GM23338 (cell line): ENCODE data around the gene RAB3B. TPM values are rescaled to one million over a fixed set of nuclear protein-coding genes. Genes with fewer than 3 reads are reported as not detected.
A peak's percentile ranks its signal among the peaks of the same experiment; 100 is the strongest.
"Not testable (repeated sequence)": the region's sequence is repeated elsewhere in the genome, so short reads cannot be mapped to it uniquely, and the experiment has no call there.

Experiments used
- ATAC-seq: fragments of 200-7000 bp; cut with Tn5 transposase; 3 replicates; pipeline ENCODE4 v1.9.1; 2020
- DNase-seq: peaks from one replicate; pipeline ENCODE4 v3.0.0-alpha.2; 2015; ENCODE audit warnings: low spot score
- H2AFZ ChIP-seq: fragments of 200-600 bp; sonication (generic); 2 replicates; pipeline ENCODE4 v1.8.0; 2016; ENCODE audit warnings: antibody characterized with exemption, mild to moderate bottlenecking, moderate library complexity
- H3F3A ChIP-seq: fragments of 200-600 bp; sonication (generic); replicated peaks from 2 replicates; pipeline ENCODE4 v1.8.0; 2017; ENCODE audit warnings: antibody characterized with exemption, mixed run types, low read depth
- H3K27ac ChIP-seq: fragments of 200-600 bp; sonication (generic); 2 replicates; pipeline ENCODE4 v1.6.1; 2016; ENCODE audit warnings: low read depth
- H3K27me3 ChIP-seq: fragments of 200-600 bp; sonication (generic); 2 replicates; pipeline ENCODE4 v1.8.0; 2016; ENCODE audit warnings: mild to moderate bottlenecking, mixed run types, moderate library complexity; ENCODE audit not compliant: insufficient read depth
- H3K36me3 ChIP-seq: fragments of 200-600 bp; sonication (generic); 2 replicates; pipeline ENCODE4 v1.8.0; 2016; ENCODE audit warnings: mild to moderate bottlenecking; ENCODE audit not compliant: insufficient read depth
- H3K4me1 ChIP-seq: fragments of 200-600 bp; sonication (generic); 2 replicates; pipeline ENCODE4 v1.8.0; 2016; ENCODE audit warnings: mild to moderate bottlenecking, moderate library complexity; ENCODE audit not compliant: insufficient read depth
- H3K4me2 ChIP-seq: fragments of 200-600 bp; sonication (generic); 2 replicates; pipeline ENCODE4 v1.7.1; 2017; ENCODE audit warnings: mixed run types
- H3K4me3 ChIP-seq: fragments of 200-600 bp; sonication (generic); 2 replicates; pipeline ENCODE4 v1.6.1; 2016; ENCODE audit warnings: mixed run types
- H3K79me2 ChIP-seq: fragments of 200-600 bp; sonication (generic); replicated peaks from 2 replicates; pipeline ENCODE4 v1.8.0; 2017; ENCODE audit warnings: mild to moderate bottlenecking; ENCODE audit not compliant: insufficient read depth
- H3K9me2 ChIP-seq: fragments of 200-600 bp; sonication (generic); 2 replicates; pipeline ENCODE4 v1.8.0; 2017; ENCODE audit not compliant: insufficient read depth
- H4K20me1 ChIP-seq: fragments of 200-600 bp; sonication (generic); replicated peaks from 2 replicates; pipeline ENCODE4 v1.8.0; 2017; ENCODE audit warnings: mild to moderate bottlenecking; ENCODE audit not compliant: insufficient read depth
- H3K27ac Mint-ChIP-seq: 2 replicates; pipeline ENCODE4 v1.8.0; 2020; ENCODE audit warnings: inconsistent platforms, mild to moderate bottlenecking, moderate library complexity, mixed read lengths
- H3K27me3 Mint-ChIP-seq: 3 replicates; pipeline ENCODE4 v1.8.0; 2022; ENCODE audit warnings: low read depth, mild to moderate bottlenecking, moderate library complexity, mixed read lengths, inconsistent platforms; ENCODE audit not compliant: insufficient read depth, poor library complexity
- H3K36me3 Mint-ChIP-seq: 3 replicates; pipeline ENCODE4 v1.8.0; 2021; ENCODE audit warnings: low read depth, mild to moderate bottlenecking, inconsistent platforms, moderate library complexity, mixed read lengths
- H3K4me1 Mint-ChIP-seq: 3 replicates; pipeline ENCODE4 v1.8.0; 2020; ENCODE audit warnings: mild to moderate bottlenecking, inconsistent platforms, mixed read lengths
- H3K4me3 Mint-ChIP-seq: 3 replicates; pipeline ENCODE4 v1.8.0; 2021; ENCODE audit warnings: moderate library complexity, mild to moderate bottlenecking, inconsistent platforms, mixed read lengths
- H3K9me3 Mint-ChIP-seq: 3 replicates; pipeline ENCODE4 v1.8.0; 2020; ENCODE audit warnings: moderate library complexity, mild to moderate bottlenecking, inconsistent platforms, mixed read lengths
- CREB1 ChIP-seq: fragments of 250-450 bp; sonication (Bioruptor Pico); IDR thresholded peaks from 2 replicates; pipeline ENCODE4 v1.5.0; 2020; ENCODE audit warnings: low read depth, mild to moderate bottlenecking, moderate library complexity
- EZH2 ChIP-seq: fragments of 200-600 bp; sonication (generic); IDR thresholded peaks from one replicate; pipeline ENCODE4 v1.8.0; 2017; ENCODE audit warnings: antibody characterized with exemption, mild to moderate bottlenecking, low read depth; ENCODE audit not compliant: unreplicated experiment
- EZH2phosphoT487 ChIP-seq: fragments of 200-600 bp; sonication (generic); IDR thresholded peaks from one replicate; pipeline ENCODE4 v1.8.1; 2018; ENCODE audit warnings: antibody characterized with exemption; ENCODE audit not compliant: unreplicated experiment
- JUNB ChIP-seq: IDR thresholded peaks from one replicate; pipeline ENCODE4 v1.6.1; 2016; ENCODE audit warnings: antibody characterized with exemption; ENCODE audit not compliant: unreplicated experiment
- NANOG ChIP-seq: IDR thresholded peaks from 2 replicates; pipeline ENCODE4 v1.6.1; 2016; ENCODE audit warnings: antibody characterized with exemption, borderline replicate concordance
- POLR2AphosphoS5 ChIP-seq: IDR thresholded peaks from 2 replicates; pipeline ENCODE4 v1.6.1; 2016; ENCODE audit warnings: antibody characterized with exemption, low read depth
- STAT1 ChIP-seq: IDR thresholded peaks from one replicate; pipeline ENCODE4 v1.6.1; 2016; ENCODE audit warnings: antibody characterized with exemption; ENCODE audit not compliant: unreplicated experiment
- polyA plus RNA-seq: library from polyadenylated mRNA; unstranded; fragments of >200 nt; fragmentation: Nextera tagmentation; extraction: Ambion mirVana; gene quantifications from 2 replicates; pipeline ENCODE4 v1.2.1, GENCODE V29; 2016
- total RNA-seq: library from RNA; depleted of rRNA; stranded (reverse); fragments of >200 nt; shearing (Covaris generic); gene quantifications from 2 replicates; pipeline ENCODE4 v1.2.3, GENCODE V29; 2014
- TF ChIP-seq, protein P1 (sequence below): IDR thresholded peaks from 2 replicates; pipeline ENCODE4 v1.6.1; 2016; ENCODE audit warnings: antibody characterized with exemption
- TF ChIP-seq, protein P2 (sequence below): IDR thresholded peaks from one replicate; pipeline ENCODE4 v1.6.1; 2018; ENCODE audit warnings: antibody characterized with exemption; ENCODE audit not compliant: unreplicated experiment
- TF ChIP-seq, protein P3 (sequence below), 2 experiments: fragments of 200-600 bp in 1 of 2; sonication (generic) in 1 of 2; conservative IDR thresholded peaks; 2 replicates each; pipeline versions ENCODE4 v1.5.1 to v1.6.1; 2016 to 2017; ENCODE audit warnings: antibody characterized with exemption in 2 of 2, low read depth in 2 of 2, mild to moderate bottlenecking in 2 of 2, moderate library complexity in 1 of 2

RAB3B gene
- total and polyA plus RNA-seq, 2 experiments from 2014 or later, result 18.3 to 37.9 TPM

DNA sequence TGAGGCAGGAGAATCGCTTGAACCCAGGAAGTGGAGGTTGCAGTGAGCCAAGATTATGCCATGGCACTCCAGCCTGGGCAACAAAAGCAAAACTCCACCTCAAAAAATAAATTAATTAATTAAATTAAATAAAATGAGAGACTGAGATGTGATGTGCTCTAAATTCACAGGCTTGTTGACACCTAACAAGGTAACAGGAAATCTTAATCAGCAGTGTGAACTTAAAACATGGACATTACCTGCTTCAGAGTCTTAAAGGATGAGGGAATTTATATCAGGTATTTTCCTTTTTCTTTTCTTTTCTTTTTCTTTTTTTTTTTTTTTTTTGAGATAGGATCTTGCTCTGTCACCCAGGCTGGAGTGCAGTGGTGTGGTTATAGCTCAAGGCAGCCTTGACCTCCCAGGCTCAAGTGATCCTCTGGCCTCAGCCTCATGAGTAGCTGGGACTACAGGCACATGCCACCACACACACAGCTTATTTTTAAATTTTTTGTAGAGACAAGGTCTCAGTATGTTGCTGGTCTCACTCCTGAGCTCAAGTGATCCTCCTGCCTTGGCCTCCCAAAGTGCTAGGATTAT, 23.2 kb downstream of the RAB3B start:
- not testable (repeated sequence) for H4K20me1 ChIP-seq, H3K4me2 ChIP-seq, H3K36me3 ChIP-seq, H3K27me3 Mint-ChIP-seq, H2AFZ ChIP-seq, H3K27me3 ChIP-seq, H3K4me3 ChIP-seq, DNase-seq, H3K9me2 ChIP-seq, ATAC-seq, H3K4me3 Mint-ChIP-seq, H3K79me2 ChIP-seq, H3K27ac ChIP-seq, H3F3A ChIP-seq, H3K27ac Mint-ChIP-seq, H3K4me1 Mint-ChIP-seq, H3K9me3 Mint-ChIP-seq
- peaks cover 17% of the 10 kb centered on the region for H3K36me3 Mint-ChIP-seq
- H3K4me1 ChIP-seq, result peaks cover 15% of the 10 kb centered on the region; the same call in 1 of the 2 replicates

DNA sequence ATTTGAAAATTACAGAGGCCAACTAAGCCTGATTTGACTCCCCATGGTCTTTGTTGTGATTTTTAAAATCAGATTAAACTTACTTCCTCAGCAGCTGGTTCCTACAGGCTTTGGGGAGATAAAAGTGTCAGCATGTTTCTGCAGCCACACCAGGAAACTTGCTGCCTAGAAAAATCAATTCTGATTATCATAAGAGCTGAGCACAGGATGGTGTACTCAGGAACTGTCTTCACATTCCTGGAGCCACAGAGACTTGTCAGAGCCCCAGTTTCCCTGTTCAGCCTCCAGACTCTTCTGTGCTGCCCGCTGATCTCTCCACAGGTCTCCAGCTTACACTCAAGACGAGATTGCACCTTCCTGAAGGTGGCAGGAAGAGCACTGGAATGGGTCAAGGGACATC, 23.9 kb downstream of the RAB3B start:
- no peaks in the 10 kb centered on the region for H3K9me2 ChIP-seq
- peaks cover 6% of the 10 kb centered on the region; the same call in 1 of the 2 replicates for H3K79me2 ChIP-seq
- no peaks in the 10 kb centered on the region for H3K27me3 Mint-ChIP-seq
- H3K27ac Mint-ChIP-seq, result no peak overlapping the region
- no peak for ATAC-seq
- H3K4me3 Mint-ChIP-seq, result no peak overlapping the region
- peaks cover 15% of the 10 kb centered on the region for H3K36me3 Mint-ChIP-seq
- no peak overlapping the region for H2AFZ ChIP-seq
- H3F3A ChIP-seq, result no peaks in the 10 kb centered on the region; the same call in none of the 2 replicates
- no peak for DNase-seq
- no peaks in the 10 kb centered on the region for H3K4me1 Mint-ChIP-seq
- no peaks in the 10 kb centered on the region for H3K9me3 Mint-ChIP-seq
- no peak overlapping the region for H3K4me3 ChIP-seq
- no peak overlapping the region for H3K4me2 ChIP-seq
- H3K4me1 ChIP-seq, result peaks cover 15% of the 10 kb centered on the region; the same call in 1 of the 2 replicates
- H3K27me3 ChIP-seq, result no peaks in the 10 kb centered on the region
- H3K27ac ChIP-seq, result 0 out of 2 replicates have a peak overlapping the region, but pooled peaks have one; percentile 14
- peaks cover 9% of the 10 kb centered on the region for H3K36me3 ChIP-seq
- H4K20me1 ChIP-seq, result peaks cover 5% of the 10 kb centered on the region
- no peak for TF ChIP-seq CREB1 (CRISPR knock-in tag)
- TF ChIP-seq EZH2, result no peak
- TF ChIP-seq, protein P1, sequence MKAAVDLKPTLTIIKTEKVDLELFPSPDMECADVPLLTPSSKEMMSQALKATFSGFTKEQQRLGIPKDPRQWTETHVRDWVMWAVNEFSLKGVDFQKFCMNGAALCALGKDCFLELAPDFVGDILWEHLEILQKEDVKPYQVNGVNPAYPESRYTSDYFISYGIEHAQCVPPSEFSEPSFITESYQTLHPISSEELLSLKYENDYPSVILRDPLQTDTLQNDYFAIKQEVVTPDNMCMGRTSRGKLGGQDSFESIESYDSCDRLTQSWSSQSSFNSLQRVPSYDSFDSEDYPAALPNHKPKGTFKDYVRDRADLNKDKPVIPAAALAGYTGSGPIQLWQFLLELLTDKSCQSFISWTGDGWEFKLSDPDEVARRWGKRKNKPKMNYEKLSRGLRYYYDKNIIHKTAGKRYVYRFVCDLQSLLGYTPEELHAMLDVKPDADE, result no peak
- no peak for TF ChIP-seq EZH2phosphoT487
- TF ChIP-seq NANOG, result no peak
- no peak for TF ChIP-seq JUNB
- TF ChIP-seq STAT1, result no peak
- TF ChIP-seq, protein P2, sequence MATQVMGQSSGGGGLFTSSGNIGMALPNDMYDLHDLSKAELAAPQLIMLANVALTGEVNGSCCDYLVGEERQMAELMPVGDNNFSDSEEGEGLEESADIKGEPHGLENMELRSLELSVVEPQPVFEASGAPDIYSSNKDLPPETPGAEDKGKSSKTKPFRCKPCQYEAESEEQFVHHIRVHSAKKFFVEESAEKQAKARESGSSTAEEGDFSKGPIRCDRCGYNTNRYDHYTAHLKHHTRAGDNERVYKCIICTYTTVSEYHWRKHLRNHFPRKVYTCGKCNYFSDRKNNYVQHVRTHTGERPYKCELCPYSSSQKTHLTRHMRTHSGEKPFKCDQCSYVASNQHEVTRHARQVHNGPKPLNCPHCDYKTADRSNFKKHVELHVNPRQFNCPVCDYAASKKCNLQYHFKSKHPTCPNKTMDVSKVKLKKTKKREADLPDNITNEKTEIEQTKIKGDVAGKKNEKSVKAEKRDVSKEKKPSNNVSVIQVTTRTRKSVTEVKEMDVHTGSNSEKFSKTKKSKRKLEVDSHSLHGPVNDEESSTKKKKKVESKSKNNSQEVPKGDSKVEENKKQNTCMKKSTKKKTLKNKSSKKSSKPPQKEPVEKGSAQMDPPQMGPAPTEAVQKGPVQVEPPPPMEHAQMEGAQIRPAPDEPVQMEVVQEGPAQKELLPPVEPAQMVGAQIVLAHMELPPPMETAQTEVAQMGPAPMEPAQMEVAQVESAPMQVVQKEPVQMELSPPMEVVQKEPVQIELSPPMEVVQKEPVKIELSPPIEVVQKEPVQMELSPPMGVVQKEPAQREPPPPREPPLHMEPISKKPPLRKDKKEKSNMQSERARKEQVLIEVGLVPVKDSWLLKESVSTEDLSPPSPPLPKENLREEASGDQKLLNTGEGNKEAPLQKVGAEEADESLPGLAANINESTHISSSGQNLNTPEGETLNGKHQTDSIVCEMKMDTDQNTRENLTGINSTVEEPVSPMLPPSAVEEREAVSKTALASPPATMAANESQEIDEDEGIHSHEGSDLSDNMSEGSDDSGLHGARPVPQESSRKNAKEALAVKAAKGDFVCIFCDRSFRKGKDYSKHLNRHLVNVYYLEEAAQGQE, result no peak
- TF ChIP-seq, protein P3, sequence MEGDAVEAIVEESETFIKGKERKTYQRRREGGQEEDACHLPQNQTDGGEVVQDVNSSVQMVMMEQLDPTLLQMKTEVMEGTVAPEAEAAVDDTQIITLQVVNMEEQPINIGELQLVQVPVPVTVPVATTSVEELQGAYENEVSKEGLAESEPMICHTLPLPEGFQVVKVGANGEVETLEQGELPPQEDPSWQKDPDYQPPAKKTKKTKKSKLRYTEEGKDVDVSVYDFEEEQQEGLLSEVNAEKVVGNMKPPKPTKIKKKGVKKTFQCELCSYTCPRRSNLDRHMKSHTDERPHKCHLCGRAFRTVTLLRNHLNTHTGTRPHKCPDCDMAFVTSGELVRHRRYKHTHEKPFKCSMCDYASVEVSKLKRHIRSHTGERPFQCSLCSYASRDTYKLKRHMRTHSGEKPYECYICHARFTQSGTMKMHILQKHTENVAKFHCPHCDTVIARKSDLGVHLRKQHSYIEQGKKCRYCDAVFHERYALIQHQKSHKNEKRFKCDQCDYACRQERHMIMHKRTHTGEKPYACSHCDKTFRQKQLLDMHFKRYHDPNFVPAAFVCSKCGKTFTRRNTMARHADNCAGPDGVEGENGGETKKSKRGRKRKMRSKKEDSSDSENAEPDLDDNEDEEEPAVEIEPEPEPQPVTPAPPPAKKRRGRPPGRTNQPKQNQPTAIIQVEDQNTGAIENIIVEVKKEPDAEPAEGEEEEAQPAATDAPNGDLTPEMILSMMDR (conservative IDR thresholded peaks at IDR 0.05; ENCODE audit: low read depth in 2 of 2), result no peak
- TF ChIP-seq POLR2AphosphoS5, result no peak
